OCI-LY3 (cell line): ENCODE measurements around the gene RGS14.
A peak's percentile ranks its signal among the peaks of the same experiment; 100 is the strongest.

Experiments used
- H2AFZ ChIP-seq: fragments of 200-600, 300-600 bp; shearing (Covaris generic); 2 replicates; pipeline ENCODE4 v1.6.0; 2014; ENCODE audit warnings: antibody characterized with exemption, low read depth, low read length
- H3K27ac ChIP-seq: fragments of 200-600, 300-600 bp; sonication (generic); 2 replicates; pipeline ENCODE4 v1.5.1; 2014; ENCODE audit warnings: mild to moderate bottlenecking, low read length, moderate library complexity, mixed read lengths
- H3K27me3 ChIP-seq: fragments of 200-600, 300-600 bp; sonication (generic); 2 replicates; pipeline ENCODE4 v1.6.1; 2014; ENCODE audit warnings: low read depth, low read length, mixed read lengths
- H3K36me3 ChIP-seq: fragments of 200-600, 300-600 bp; sonication (generic); replicated peaks from 2 replicates; pipeline ENCODE3; 2014; ENCODE audit warnings: low read depth, low read length, mixed read lengths
- H3K4me1 ChIP-seq: fragments of 300-600, 200-600 bp; sonication (generic); 2 replicates; pipeline ENCODE4 v1.6.1; 2014; ENCODE audit warnings: low read length, mixed read lengths
- H3K4me2 ChIP-seq: fragments of 200-600, 300-600 bp; sonication (generic); 2 replicates; pipeline ENCODE4 v1.6.1; 2014; ENCODE audit warnings: low read length, mixed read lengths
- H3K4me3 ChIP-seq: fragments of 300-600, 200-600 bp; sonication (generic); 2 replicates; pipeline ENCODE4 v1.5.1; 2014; ENCODE audit warnings: antibody characterized with exemption, mild to moderate bottlenecking, low read length, moderate library complexity
- H3K79me2 ChIP-seq: fragments of 300-600, 200-600 bp; shearing (Covaris generic); 2 replicates; pipeline ENCODE4 v1.6.1; 2014; ENCODE audit warnings: mild to moderate bottlenecking, low read length, mixed read lengths
- H3K9ac ChIP-seq: fragments of 300-600, 200-600 bp; shearing (Covaris generic); 2 replicates; pipeline ENCODE4 v1.6.0; 2014; ENCODE audit warnings: mild to moderate bottlenecking, low read length, moderate library complexity
- H3K9me3 ChIP-seq: fragments of 200-600, 300-600 bp; shearing (Covaris generic); 2 replicates; pipeline ENCODE4 v1.6.1; 2014; ENCODE audit warnings: low read length, mixed read lengths; ENCODE audit not compliant: insufficient read depth
- H4K20me1 ChIP-seq: fragments of 200-600, 300-600 bp; sonication (generic); 2 replicates; pipeline ENCODE4 v1.6.1; 2016; ENCODE audit warnings: low read length, mixed read lengths; ENCODE audit not compliant: insufficient read depth
- CTCF ChIP-seq: fragments of 200-600, 300-600 bp; sonication (generic); IDR thresholded peaks from 2 replicates; pipeline ENCODE4 v1.5.1; 2014; ENCODE audit warnings: antibody characterized with exemption, low read length, low read depth
- EZH2phosphoT487 ChIP-seq: fragments of 200-600 bp; shearing (Covaris generic); IDR thresholded peaks from 2 replicates; pipeline ENCODE4 v1.6.1; 2018; ENCODE audit warnings: antibody characterized with exemption, mixed run types, low read depth

The RGS14 gene

GRCh38 chr5:177310332-177310731, 47.4 kb upstream of the RGS14 start:
- Histone ChIP-seq H2AFZ (no peak overlapping the region), H3K27ac (no peak overlapping the region), H4K20me1 (peaks cover 15% of the 10 kb centered on the region; the same call in 1 of the 2 replicates), H3K9ac (no peak overlapping the region), H3K4me1 (peaks cover 26% of the 10 kb centered on the region), H3K9me3 (no peaks in the 10 kb centered on the region), H3K27me3 (no peaks in the 10 kb centered on the region), H3K4me3 (peak overlapping the region; percentile 86), H3K79me2 (peaks cover 8% of the 10 kb centered on the region), H3K4me2 (peak overlapping the region; percentile 86), H3K36me3 (peaks cover 20% of the 10 kb centered on the region)
- TF ChIP-seq EZH2phosphoT487: no peak
- no peak for TF ChIP-seq CTCF

GRCh38 chr5:177310757-177311391, 46.9 kb upstream of the RGS14 start:
- peak overlapping the region; percentile 86 for H3K4me3 ChIP-seq
- H3K9ac ChIP-seq: peak overlapping the region; percentile 90
- no peaks in the 10 kb centered on the region for H3K27me3 ChIP-seq
- peaks cover 3% of the 10 kb centered on the region for H3K79me2 ChIP-seq
- H3K4me2 ChIP-seq: peak overlapping the region; percentile 86
- H3K4me1 ChIP-seq: peaks cover 24% of the 10 kb centered on the region
- TF ChIP-seq EZH2phosphoT487: no peak
- no peak for TF ChIP-seq CTCF
- H3K36me3 ChIP-seq: peaks cover 16% of the 10 kb centered on the region
- H4K20me1 ChIP-seq: peaks cover 15% of the 10 kb centered on the region; the same call in 1 of the 2 replicates
- no peak overlapping the region for H2AFZ ChIP-seq
- H3K27ac ChIP-seq: no peak overlapping the region
- H3K9me3 ChIP-seq: no peaks in the 10 kb centered on the region

GRCh38 chr5:177311392-177311722, 46.4 kb upstream of the RGS14 start:
- Histone ChIP-seq H3K36me3 (peaks cover 16% of the 10 kb centered on the region), H3K27ac (peak overlapping the region; percentile 82), H2AFZ (no peak overlapping the region), H3K27me3 (no peaks in the 10 kb centered on the region), H3K9me3 (no peaks in the 10 kb centered on the region), H3K4me2 (peak overlapping the region; percentile 86), H3K4me1 (peaks cover 24% of the 10 kb centered on the region), H3K4me3 (peak overlapping the region; percentile 86), H4K20me1 (peaks cover 15% of the 10 kb centered on the region; the same call in 1 of the 2 replicates), H3K9ac (peak overlapping the region; percentile 90), H3K79me2 (no peaks in the 10 kb centered on the region)
- TF ChIP-seq EZH2phosphoT487: no peak
- TF ChIP-seq CTCF: no peak

- peak within 1 kb of the TSS; percentile 82 for H3K27ac ChIP-seq
- peak within 1 kb of the TSS; percentile 86 for H3K4me3 ChIP-seq
- TF ChIP-seq EZH2phosphoT487: no peak
- no peak for TF ChIP-seq CTCF
- peak within 1 kb of the TSS; percentile 90 for H3K9ac ChIP-seq
- no peaks in the 10 kb centered on the region for H3K9me3 ChIP-seq
- H3K4me1 ChIP-seq: peaks cover 19% of the 10 kb centered on the region
- no peaks in the 10 kb centered on the region for H3K79me2 ChIP-seq
- peak within 1 kb of the TSS; percentile 55; the same call in 1 of the 2 replicates for H2AFZ ChIP-seq
- peaks cover 13% of the 10 kb centered on the region; the same call in 1 of the 2 replicates for H4K20me1 ChIP-seq
- H3K36me3 ChIP-seq: peaks cover 14% of the 10 kb centered on the region
- no peaks in the 10 kb centered on the region for H3K27me3 ChIP-seq
- peak within 1 kb of the TSS; percentile 86 for H3K4me2 ChIP-seq
These were observed 45.7 kb upstream of the RGS14 start, which contains the start of gene MXD3 for GRCh38 chr5:177311723-177312648. MXD3 (minus strand) TSS chr5:177311898; CDS start chr5:177311830, 68 bp downstream.
